CD4-positive, alpha-beta T cell (primary cell): ENCODE measurements around the gene MED31. TPM values are rescaled to one million over a fixed set of nuclear protein-coding genes. Genes with fewer than 3 reads are reported as not detected.

Experiments used
- ATAC-seq: fragments of 200-7000 bp; cut with Tn5 transposase; one replicate; pipeline ENCODE4 v1.10.0; 2022; ENCODE audit warnings: mild to moderate bottlenecking; ENCODE audit not compliant: poor library complexity
- CTCF ChIA-PET: fragments of 350-600 bp; sonication (Branson Sonifier 250); formaldehyde crosslinking; loops from one replicate; lab custom pipeline; 2021; ENCODE audit warnings: antibody characterized with exemption, inconsistent platforms; lab: Charles Lee
- POLR2A ChIA-PET: fragments of 350-600 bp; sonication (Branson Sonifier 250); formaldehyde crosslinking; loops from one replicate; lab custom pipeline; 2021; ENCODE audit warnings: antibody characterized with exemption, inconsistent platforms; lab: Charles Lee
- DNase-seq, 14 experiments: peaks; one replicate each; pipeline ENCODE4 v3.0.0-alpha.2; 2013 to 2020; ENCODE audit warnings: mixed read lengths in 2 of 14
- H3K27ac ChIP-seq, 2 donors: one replicate each; pipeline versions ENCODE4 v1.5.1 to v1.7.0; 2013; ENCODE audit warnings: low read length in 2 of 2, low read depth in 1 of 2, mild to moderate bottlenecking in 1 of 2
- H3K27me3 ChIP-seq, 2 experiments: 1 replicate in 1 of 2; 2 replicates in 1 of 2; pipeline versions ENCODE4 v1.6.1 to v1.7.0; 2013; ENCODE audit warnings: low read length in 2 of 2, control low read depth in 1 of 2, mild to moderate bottlenecking in 1 of 2, moderate library complexity in 1 of 2; ENCODE audit not compliant: insufficient read depth in 2 of 2, control insufficient read depth in 1 of 2
- H3K36me3 ChIP-seq: one replicate; pipeline ENCODE4 v1.6.1; 2013; ENCODE audit warnings: low read length, control low read depth; ENCODE audit not compliant: insufficient read depth
- H3K4me1 ChIP-seq: one replicate; pipeline ENCODE4 v1.6.1; 2013; ENCODE audit warnings: low read length, control low read depth; ENCODE audit not compliant: insufficient read depth
- H3K4me3 ChIP-seq: one replicate; pipeline ENCODE4 v1.5.1; 2013; ENCODE audit warnings: mild to moderate bottlenecking, low read length, moderate library complexity
- H3K9me3 ChIP-seq, 2 experiments: 1 replicate in 1 of 2; 2 replicates in 1 of 2; pipeline versions ENCODE4 v1.6.1 to v1.7.0; 2013; ENCODE audit warnings: low read length in 2 of 2, mild to moderate bottlenecking in 2 of 2, control low read depth in 1 of 2, moderate library complexity in 1 of 2; ENCODE audit not compliant: control insufficient read depth in 1 of 2, insufficient read depth in 1 of 2
- H3K27ac Mint-ChIP-seq: one replicate; pipeline ENCODE4 v1.8.0; 2020; ENCODE audit warnings: mixed read lengths
- H3K27me3 Mint-ChIP-seq: one replicate; pipeline ENCODE4 v1.8.0; 2021; ENCODE audit warnings: mixed read lengths
- H3K36me3 Mint-ChIP-seq: one replicate; pipeline ENCODE4 v1.8.0; 2021; ENCODE audit warnings: low read depth, mixed read lengths
- H3K4me1 Mint-ChIP-seq: one replicate; pipeline ENCODE4 v1.8.0; 2021; ENCODE audit warnings: low read depth, mixed read lengths
- H3K4me3 Mint-ChIP-seq: one replicate; pipeline ENCODE4 v1.8.0; 2020; ENCODE audit warnings: mild to moderate bottlenecking, mixed read lengths
- H3K9me3 Mint-ChIP-seq: one replicate; pipeline ENCODE4 v1.8.0; 2020; ENCODE audit warnings: mixed read lengths
- intact Hi-C, 2 experiments: fragments of 100-400 bp; cut with DNase I in 1 of 2; cut with micrococcal nuclease in 1 of 2; formaldehyde crosslinking; loops; one replicate each; pipeline versions ENCODE4 v1.15.1 to v1.9.0; 2023 to 2025; cut with DNase I, micrococcal nuclease
- total RNA-seq, 174 experiments: library from RNA in 2 of 174; stranded (reverse) in 2 of 174; gene quantifications; one replicate each; pipeline ENCODE4 v1.2.3 and lab custom pipeline; 2021 to 2026
- TF ChIP-seq, protein P1 (sequence below): fragments of 200-600 bp; IDR thresholded peaks from one replicate; pipeline ENCODE4 v1.8.0; 2022; ENCODE audit warnings: antibody characterized with exemption, mild to moderate bottlenecking

The MED31 gene
- total RNA-seq, 2 experiments from 2014 or later = 31.4 to 32.0 TPM

DNA sequence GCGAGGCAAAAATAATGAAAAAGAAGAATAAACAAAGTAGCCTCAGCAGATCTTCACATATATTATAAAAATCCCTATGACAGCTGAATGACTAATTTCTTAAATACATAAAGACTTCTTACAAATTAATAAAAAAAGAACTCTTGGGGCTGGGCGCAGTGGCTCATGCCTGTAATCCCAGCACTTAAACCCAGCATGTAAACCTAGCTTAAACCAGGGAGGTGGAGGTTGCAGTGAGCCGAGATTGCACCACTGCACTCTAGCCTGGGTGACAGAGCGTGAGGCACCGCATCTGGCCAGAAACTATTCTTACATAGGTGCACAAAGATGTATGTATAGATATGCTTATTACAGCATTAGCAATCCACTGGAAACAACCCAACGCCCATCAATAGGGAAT, 27.8 kb upstream of the MED31 start:
- CTCF ChIA-PET = no interaction called here
- H3K27me3 Mint-ChIP-seq = peaks cover 44% of the 10 kb centered on the region
- no peaks in the 10 kb centered on the region for H3K36me3 ChIP-seq
- H3K4me1 ChIP-seq = peaks cover 9% of the 10 kb centered on the region
- no peak for DNase-seq
- no peaks in the 10 kb centered on the region for H3K9me3 ChIP-seq
- intact Hi-C loops = no loop called here
- no peaks in the 10 kb centered on the region for H3K9me3 Mint-ChIP-seq
- peaks cover 10% of the 10 kb centered on the region for H3K4me1 Mint-ChIP-seq
- no peak overlapping the region for H3K4me3 Mint-ChIP-seq
- H3K36me3 Mint-ChIP-seq = no peaks in the 10 kb centered on the region
- H3K27ac Mint-ChIP-seq = no peak overlapping the region
- ATAC-seq = no peak
- peaks cover 10 to 36% of the 10 kb centered on the region in 2 experiments for H3K27me3 ChIP-seq
- H3K4me3 ChIP-seq = no peak overlapping the region
- POLR2A ChIA-PET = no interaction called here
- TF ChIP-seq, protein P1, sequence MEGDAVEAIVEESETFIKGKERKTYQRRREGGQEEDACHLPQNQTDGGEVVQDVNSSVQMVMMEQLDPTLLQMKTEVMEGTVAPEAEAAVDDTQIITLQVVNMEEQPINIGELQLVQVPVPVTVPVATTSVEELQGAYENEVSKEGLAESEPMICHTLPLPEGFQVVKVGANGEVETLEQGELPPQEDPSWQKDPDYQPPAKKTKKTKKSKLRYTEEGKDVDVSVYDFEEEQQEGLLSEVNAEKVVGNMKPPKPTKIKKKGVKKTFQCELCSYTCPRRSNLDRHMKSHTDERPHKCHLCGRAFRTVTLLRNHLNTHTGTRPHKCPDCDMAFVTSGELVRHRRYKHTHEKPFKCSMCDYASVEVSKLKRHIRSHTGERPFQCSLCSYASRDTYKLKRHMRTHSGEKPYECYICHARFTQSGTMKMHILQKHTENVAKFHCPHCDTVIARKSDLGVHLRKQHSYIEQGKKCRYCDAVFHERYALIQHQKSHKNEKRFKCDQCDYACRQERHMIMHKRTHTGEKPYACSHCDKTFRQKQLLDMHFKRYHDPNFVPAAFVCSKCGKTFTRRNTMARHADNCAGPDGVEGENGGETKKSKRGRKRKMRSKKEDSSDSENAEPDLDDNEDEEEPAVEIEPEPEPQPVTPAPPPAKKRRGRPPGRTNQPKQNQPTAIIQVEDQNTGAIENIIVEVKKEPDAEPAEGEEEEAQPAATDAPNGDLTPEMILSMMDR = no peak
- H3K27ac ChIP-seq = no peak overlapping the region

DNA sequence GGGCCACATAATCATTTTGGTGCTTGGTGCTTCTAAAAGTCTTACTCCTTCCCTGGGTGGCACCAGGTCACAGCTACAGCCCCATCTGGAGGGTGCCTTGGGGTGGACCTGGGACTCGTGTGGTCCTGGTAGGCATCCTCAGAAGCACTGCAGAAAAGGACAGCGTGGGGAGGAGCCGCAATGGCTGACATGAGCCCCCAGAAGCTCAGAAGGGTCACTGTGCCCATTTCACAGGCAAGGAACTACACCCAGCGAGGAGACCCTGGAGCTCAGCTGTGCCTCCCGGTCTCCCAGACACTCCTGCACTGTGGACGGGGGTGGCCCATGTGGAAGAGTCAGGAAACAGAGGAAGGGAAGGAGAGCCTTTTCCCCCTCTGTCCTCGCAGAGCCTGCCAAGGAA, 26.5 kb upstream of the MED31 start:
- H3K36me3 Mint-ChIP-seq = no peaks in the 10 kb centered on the region
- ATAC-seq (no peak), DNase-seq (no peak)
- Histone ChIP-seq H3K9me3 (no peaks in the 10 kb centered on the region), H3K36me3 (no peaks in the 10 kb centered on the region), H3K4me1 (peaks cover 9% of the 10 kb centered on the region), H3K27ac (no peak overlapping the region), H3K27me3 (peaks cover 10 to 34% of the 10 kb centered on the region in 2 experiments), H3K4me3 (no peak overlapping the region)
- H3K4me1 Mint-ChIP-seq = peaks cover 10% of the 10 kb centered on the region
- H3K9me3 Mint-ChIP-seq = no peaks in the 10 kb centered on the region
- intact Hi-C loops = no loop called here
- no peak overlapping the region for H3K4me3 Mint-ChIP-seq
- ChIA-PET CTCF (no interaction called here), POLR2A (no interaction called here)
- TF ChIP-seq, protein P1 = no peak
- H3K27me3 Mint-ChIP-seq = peaks cover 35% of the 10 kb centered on the region
- no peak overlapping the region for H3K27ac Mint-ChIP-seq

DNA sequence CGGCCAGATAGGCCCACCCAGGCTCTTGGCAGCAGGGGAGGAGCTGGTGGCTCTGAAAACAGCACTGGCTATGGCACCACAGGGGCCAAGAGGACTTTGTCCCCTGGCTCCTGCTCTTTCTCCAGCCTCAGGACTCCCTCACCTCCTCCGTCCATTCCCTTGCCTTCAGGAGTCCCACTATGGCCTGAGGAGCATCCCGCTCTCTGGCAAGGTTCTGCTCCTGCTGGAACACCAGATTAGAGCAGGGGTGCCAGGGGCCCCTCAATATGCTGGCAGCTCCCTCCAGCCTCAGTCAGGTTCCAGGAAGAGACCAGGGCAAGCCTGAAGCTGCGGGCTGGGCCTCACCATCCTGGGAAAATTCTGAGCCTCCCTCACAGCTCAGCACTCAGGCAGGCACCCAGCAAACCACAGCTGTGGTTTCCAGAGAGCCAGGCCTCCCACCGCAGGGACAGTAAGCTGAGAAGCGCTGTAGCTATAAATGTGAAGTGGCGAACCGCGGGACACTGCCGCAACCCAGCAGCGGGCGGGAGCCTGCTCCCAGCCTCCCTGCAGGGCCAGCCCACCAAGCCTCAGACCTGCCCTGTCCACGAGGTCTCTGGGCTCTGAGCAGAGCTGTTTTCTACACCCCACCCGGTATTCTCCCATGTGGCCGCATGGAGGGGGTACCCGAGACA, 25.9 kb upstream of the MED31 start:
- peaks cover 9% of the 10 kb centered on the region for H3K4me1 ChIP-seq
- ATAC-seq = no peak
- Mint-ChIP-seq H3K27ac (no peak overlapping the region), H3K36me3 (no peaks in the 10 kb centered on the region), H3K27me3 (peaks cover 28% of the 10 kb centered on the region), H3K4me1 (peaks cover 10% of the 10 kb centered on the region), H3K9me3 (no peaks in the 10 kb centered on the region), H3K4me3 (no peak overlapping the region)
- intact Hi-C loops = no loop called here
- H3K9me3 ChIP-seq = no peaks in the 10 kb centered on the region
- TF ChIP-seq, protein P1 = no peak
- no peak overlapping the region for H3K27ac ChIP-seq
- no peak overlapping the region for H3K4me3 ChIP-seq
- POLR2A ChIA-PET = no interaction called here
- no peaks in the 10 kb centered on the region for H3K36me3 ChIP-seq
- peaks cover 10 to 32% of the 10 kb centered on the region in 2 experiments for H3K27me3 ChIP-seq
- CTCF ChIA-PET = no interaction called here
- DNase-seq = no peak
